ENCODE measurements around the gene KIT.
"Not testable (repeated sequence)": the region's sequence is repeated elsewhere in the genome, so short reads cannot be mapped to it uniquely, and the experiment has no call there.

The KIT gene

GRCh38 chr4:54657551-54658251 is at the start of gene KIT:
Gene KIT (plus strand): TSS chr4:54657957. CDS start chr4:54658015, 58 bp downstream.
- peak; percentile 80 for DNase-seq

- no peak for DNase-seq
Measured at GRCh38 chr4:54609310-54609709, 48.4 kb upstream of the KIT start.

GRCh38 chr4:54614149-54614548 is 43.6 kb upstream of the KIT start:
- DNase-seq: no peak

DNA sequence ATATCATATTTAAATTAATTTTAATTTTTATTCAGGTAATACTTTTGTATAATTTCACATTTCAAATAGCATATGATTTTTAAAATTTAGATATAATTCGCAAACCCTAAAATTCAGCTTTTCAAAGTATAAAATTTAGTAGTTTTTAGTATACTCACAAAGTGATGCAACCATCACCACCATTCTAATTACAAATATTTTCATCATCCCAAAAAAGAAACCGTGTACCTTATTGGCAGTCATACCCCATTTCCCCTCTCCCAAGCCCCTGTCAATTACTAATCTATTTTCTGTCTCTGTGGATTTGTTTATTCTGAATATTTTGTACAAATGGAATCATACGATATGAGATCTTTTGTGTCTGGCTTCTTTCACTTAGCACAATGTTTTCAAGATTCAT is 37.0 kb upstream of the KIT start:
- DNase-seq: no peak

- DNase-seq: no peak
Measured at GRCh38 chr4:54625391-54625790, 32.4 kb upstream of the KIT start.

GRCh38 chr4:54626113-54626512 is 31.6 kb upstream of the KIT start:
- DNase-seq: no peak

- no peak for DNase-seq
Measured at GRCh38 chr4:54632537-54632936, 25.2 kb upstream of the KIT start.

DNA sequence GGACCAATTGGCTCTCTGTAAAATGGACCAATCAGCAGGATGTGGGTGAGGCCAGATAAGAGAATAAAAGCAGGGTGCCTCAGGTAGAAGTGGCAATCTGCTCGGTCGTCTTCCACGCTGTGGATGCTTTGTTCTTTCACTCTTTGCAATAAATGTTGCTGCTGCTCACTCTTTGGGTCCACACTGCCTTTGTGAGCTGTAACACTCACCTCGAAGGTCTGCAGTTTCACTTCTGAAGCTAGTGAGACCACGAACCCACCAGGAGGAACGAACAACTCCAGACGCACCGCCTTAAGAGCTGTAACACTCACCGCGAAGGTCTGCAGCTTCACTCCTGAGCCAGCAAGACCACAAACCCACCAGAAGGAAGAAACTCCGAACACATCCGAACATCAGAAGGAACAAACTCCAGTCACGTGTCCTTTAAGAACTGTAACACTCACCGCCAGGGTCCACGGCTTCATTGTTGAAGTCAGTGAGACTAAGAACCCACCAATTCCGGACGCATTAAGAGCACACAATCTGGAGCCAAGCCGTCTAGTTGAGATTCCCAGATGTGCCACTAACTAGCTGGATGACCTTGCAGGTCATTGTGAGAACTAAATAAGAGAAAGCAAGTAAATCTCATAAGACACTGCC is 24.5 kb upstream of the KIT start:
- DNase-seq: not testable (repeated sequence)

DNA sequence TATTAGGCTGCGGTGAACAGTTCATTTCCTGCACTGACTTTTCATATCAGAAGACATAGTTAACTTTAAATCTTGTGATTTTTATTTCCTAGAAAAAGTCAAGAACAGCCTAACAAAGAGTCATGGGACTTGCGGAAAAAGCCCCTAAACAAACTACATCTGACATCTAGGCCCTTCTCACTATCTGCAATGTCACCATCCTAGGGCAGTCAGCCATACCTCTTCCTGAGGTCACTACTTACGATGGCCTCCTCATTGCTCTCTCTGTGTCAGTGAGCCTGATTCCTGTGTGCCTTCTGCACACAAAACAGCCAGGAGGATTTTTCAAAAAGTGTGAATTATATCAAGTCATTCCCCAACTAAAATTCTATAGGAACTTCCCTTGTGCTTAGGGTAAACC is 22.4 kb upstream of the KIT start:
- DNase-seq: no peak

- DNase-seq: no peak
Measured at GRCh38 chr4:54637325-54637724, 20.4 kb upstream of the KIT start.

GRCh38 chr4:54641101-54641500 is 16.7 kb upstream of the KIT start:
- not testable (repeated sequence) for DNase-seq

DNA sequence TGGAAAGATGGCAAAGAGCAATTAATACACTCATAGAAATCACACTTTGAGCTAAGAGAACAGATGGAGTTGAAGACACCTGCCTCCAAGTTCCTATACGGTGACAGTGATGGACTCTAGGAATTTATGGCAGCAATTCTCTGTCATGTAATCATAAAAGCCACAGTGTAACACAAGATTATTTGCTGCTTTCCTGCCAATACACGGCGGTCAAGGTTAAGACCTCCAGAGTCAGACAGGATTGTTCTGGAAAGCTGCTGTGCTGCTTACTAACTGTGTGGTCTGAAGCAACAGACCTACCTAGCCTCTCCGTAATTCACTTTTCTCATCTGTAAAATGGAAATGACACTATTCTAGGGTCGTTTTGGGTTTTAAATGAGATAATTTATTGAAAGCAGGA is 14.6 kb upstream of the KIT start:
- no peak for DNase-seq

DNA sequence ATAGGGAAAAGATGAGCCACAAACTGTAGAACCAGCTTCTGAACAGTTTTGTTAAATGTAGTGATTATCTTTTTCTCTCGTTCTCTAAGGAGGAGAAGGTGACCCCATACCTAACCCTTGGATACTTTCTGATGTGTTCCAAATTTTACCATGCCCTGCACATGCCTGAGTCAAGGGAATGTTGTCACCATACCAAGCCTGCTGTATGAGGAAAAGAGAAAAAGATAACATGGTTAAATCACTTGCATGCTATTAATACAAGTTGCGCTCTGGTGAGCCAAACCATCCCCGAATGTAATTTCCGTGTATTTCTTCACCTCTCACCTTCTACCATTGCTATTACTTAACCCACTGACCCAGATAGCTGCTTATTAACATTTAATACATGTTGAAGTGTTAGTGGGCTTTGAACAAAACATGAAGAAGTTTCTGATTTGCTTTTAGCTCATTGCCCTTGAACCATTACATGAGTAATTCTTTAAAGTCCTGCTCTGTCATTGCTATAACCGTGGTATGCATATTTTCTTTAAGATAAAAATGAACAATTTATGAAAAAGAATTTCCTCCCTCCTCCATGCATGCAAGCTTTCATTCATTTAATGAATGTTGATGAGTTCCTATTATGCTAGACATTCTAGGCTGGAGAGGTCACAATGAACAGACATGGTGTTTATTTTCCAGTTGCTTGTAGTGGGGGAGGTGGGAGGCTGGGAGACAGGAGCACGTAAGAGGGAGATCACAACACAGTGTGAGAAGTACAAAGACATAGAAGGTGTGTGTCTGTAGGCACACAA is 13.6 kb upstream of the KIT start:
- DNase-seq: no peak

GRCh38 chr4:54645830-54646229 is 11.9 kb upstream of the KIT start:
- no peak for DNase-seq

GRCh38 chr4:54647070-54647469 is 10.7 kb upstream of the KIT start:
- DNase-seq: no peak

DNA sequence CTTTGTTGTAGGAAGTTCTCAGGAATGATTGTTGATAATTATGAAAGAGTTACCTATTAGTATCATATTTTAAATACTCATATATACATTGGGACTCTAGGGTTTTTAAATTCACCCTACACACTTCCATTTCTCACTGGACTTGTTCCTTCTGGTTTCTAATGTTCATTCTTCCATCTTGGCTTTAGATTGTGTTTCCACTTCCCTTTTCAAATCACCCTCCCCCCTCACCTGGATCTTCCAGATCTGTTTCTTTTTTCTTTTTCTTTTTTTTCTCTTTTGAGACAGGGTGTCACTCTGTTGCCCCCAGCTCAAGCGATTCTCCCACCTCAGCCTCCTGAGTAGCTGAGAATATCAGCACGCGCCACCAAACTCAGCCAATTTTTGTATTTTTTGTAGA is 6.7 kb upstream of the KIT start:
- DNase-seq: no peak

DNA sequence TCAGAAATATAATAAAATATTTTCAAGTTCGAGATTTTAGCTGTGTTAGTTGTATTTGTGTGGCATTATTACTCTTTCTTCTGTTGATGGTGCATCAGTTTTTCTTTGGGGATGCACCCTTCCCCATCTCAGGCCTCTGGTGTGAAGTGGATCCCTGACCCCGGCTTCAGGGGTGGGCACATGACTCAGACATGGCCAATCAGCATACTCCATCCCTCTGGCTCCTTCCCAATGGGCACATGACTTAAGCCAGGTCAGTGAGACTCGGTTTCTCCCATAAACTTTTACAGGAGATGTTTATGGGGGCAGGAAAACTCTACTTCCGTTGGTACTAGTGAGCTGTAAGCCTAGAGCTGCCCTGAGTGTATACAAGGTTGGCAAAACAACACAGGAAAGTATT is 3.0 kb upstream of the KIT start:
- DNase-seq: no peak

DNA sequence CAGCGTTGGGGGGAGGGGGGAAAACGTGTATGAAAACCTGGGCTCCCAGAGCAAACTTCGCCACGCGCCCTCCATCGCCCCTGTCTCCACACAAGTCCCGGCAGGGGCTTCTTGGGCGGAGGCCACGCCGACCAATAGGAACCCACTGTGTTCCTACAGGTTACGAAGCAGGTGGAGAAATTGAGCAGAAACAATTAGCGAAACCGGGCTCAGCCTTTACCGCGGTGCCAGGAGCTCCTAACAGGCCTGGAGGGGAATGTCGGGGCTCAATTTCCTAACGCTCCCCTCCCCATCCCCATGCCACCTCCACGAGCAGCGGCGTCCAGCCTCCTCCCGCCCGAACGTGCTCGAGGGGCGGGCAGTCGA is 589 bp upstream of the KIT start:
- no peak for DNase-seq

DNA sequence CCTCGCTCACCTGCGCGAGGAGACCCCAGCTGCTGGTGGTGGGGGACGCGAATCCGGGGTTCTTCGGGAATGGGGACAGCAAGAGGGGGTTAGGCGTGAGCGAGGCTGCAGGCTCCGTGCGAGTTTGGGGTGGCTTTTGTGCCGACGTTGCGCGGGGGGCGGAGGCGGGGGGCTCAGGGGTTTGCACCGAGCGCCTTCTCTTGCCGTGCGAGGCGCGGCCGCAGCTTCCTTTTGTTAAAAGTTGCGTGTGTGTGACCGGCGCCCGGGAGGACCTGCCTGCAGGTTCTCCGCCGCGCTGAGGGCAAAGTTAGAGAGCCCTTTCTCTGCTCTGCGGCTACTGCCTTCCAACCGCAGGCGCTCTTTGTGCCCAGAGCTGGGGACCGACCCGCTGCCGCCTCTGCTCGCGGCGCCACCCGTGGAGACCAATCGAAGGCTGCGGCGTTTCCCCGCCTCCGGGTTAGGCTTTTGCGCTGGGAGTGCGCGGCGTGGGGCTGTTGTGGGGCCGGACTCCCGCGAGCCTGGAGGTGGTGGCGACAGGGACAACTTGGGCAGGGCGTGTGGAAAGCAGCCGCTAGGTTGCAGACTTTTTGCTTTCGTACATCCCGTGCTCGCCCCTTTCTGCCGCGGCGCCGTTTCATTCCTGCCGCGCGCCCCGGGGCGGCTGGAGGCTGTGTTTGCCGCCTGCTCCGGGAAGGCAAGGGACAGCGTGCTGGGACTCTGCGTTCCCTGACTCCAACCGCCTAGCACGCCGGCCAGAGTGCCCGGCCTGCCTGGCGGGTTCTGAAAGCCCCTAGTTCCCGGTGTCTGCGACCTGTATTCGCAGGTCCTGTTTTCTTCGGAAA is 716 bp downstream of the KIT start:
- DNase-seq: peak; percentile 59

GRCh38 chr4:54659313-54659712 is 1.6 kb downstream of the KIT start:
- DNase-seq: no peak

DNA sequence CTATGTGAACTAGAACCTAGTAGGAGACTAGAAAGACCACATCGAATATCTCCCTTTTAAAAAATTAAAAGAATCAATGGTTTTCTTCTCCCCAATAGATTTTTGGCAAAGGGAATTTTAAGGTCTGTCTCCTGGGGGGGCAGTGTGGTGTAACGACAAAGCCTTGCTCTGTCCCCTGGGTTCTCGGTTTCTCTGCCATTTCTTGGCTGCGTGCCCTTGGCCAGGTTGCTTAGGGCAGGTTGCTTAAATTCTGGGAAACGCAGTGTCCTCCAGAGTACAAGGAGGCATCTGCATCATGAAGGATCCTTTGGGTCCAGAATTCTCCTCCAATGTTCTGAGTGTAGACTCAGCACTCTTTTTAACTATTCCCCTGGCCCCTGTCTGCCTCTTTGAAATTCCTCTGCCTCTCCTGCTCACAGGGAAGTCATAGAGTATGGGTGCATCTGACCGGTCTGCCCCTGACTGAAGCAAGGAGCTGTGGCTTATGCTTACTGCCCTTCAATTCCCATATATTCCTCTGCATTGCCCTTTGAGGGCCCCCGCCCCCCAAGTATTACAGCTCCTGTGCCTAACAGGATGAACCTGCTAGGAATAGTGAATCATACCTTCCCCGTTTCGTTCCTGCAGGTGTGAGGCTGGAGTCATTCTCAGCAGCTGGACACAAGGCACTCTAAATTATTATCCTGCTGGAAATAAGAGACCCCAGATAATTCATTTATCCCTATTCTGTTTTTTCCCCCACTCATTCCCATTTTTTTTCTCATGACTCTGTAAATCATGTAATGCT is 2.2 kb downstream of the KIT start:
- no peak for DNase-seq

- DNase-seq: no peak
Measured at GRCh38 chr4:54660591-54660990, 2.8 kb downstream of the KIT start.
